Activated CD4-positive, alpha-beta T cell treated with anti-CD3 and anti-CD28 coated beads, Interleukin-10, Interleukin-2, amounts not matched to agents 100 ng/mL and 50 ng/mL, durations not matched to agents 16 hours and 8 hours (primary cell): Measurements from ENCODE around the gene SSH3.
A peak's percentile ranks its signal among the peaks of the same experiment; 100 is the strongest.

Experiments
- DNase-seq: peaks from one replicate; pipeline ENCODE4 v3.0.0-alpha.2; 2020

Gene SSH3

DNA sequence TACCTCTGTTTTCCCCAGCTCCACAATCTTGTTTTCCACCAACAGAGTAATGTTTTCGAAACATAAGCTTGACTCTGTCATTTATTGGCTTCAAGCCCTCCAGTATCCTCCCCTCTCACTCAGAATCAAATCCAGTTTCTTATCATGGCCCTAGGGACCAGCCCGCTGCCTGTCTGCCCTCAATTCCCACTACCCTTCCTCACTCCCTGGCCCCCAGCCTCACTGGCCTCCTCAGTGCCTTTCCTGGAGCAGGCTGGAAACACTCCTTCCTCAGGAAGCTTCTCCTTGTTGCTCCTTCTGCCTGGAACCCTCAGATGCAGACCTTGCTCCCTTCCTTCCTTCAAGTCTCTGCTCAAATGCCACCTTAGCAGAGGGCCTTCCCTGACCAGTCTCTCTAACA lies 46.1 kb downstream of the SSH3 start:
- DNase-seq = no peak

DNA sequence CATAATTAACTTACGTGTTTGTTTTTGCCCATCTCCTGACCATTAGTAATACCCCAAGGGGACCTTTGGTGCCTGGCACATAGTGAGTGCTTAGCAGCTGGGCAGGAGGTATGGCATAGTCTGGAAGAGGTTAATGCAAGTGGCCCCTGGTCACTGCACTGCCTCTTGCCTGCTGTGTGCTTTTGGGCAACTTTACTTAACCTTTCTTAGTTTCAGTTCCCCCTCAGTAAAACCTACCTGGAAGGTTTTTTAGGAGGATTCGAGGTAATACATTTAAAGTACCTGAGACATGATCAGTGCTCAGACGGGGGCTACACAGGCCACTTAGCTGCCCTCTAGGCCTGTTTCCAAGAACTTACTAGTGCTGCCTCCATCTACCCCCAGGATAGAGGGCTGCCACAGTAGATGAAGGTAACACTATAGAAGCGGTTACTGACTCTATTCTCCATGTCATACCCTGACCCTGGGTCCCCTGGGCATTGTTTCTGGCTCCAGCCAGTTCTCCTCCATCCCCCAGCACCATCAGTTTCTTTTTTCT lies 46.7 kb downstream of the SSH3 start:
- no peak for DNase-seq

DNA sequence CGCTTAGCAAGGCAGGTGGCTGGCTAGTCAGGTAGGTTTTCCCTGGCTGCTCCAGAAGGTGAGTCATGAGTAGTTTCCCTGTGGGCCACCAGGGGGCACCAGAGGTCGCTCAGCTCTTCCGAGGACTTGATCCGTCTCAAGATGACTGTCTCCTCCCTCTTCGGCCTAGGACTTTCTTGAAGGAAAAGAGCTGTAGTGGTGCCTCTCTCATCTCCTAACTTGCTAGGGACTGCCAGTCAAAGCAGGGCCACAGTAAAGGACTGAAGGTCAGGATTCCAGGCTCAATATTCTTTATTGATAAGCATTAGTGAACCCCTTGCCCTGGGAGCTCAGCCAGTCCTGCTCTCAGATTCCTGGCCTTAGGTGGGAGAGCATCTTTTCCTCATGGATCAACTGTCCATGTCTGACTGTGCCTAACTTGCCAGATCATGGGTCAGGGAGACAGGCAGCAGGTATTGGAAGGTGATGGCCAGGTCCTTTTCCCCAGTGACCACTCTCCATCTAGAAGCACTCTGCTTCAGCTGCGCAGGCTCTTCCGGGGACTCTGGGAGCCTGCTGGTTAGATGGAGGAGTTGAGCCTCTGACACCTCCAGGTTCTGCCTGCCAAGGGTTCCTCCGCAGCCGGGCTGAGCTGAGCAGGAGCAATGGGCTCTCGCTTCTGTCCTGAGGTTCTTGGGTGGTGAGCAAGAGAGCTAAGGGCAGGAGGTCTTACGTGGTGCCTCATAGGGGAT lies 48.1 kb downstream of the SSH3 start:
- peak; percentile 74 for DNase-seq

DNA sequence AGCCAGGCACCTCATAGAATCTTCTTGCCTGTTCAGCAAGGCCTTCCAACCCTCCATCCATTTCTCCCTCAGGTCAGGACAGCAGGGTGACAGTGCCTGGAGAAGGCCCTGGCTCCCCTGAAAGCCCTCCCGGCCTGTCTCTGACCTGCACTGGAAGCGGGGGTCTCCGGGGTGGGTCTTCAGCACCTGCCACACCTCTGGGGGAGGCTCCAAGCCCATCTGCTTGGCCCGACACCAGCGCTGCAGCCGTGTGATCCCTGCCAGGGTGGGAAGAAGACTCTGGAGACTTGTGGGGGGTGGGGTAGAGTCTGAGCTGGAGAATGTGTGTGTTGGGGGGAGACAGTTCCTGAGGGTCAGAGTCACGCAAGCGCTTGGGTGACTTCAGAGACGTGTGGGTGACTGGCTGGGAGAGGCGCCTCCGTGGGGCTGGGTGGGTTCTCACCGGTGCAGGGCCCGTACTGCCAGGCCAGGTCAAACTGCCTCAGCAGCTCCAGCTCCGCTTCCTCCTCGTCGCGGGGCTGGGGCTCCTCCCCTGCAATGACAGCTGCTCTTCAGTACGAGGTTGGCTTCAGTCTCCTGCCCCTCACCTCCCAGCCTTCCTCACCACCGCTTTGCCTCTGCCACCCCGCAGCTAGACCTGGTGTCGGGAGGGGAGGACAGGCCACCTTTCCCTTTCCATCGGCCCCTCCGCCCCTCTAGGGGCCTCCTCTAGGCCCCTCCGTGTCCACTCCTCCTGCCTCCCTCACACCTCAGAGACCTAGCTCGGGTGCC lies 49.4 kb downstream of the SSH3 start:
- DNase-seq = peak; percentile 52

- peak; percentile 97 for DNase-seq
These were observed 50.2 kb downstream of the SSH3 start, which contains the start of gene POLD4 for GRCh38 chr11:67353317-67354074. POLD4 (minus strand) TSS chr11:67353546; CDS start chr11:67353399, 147 bp downstream.

DNA sequence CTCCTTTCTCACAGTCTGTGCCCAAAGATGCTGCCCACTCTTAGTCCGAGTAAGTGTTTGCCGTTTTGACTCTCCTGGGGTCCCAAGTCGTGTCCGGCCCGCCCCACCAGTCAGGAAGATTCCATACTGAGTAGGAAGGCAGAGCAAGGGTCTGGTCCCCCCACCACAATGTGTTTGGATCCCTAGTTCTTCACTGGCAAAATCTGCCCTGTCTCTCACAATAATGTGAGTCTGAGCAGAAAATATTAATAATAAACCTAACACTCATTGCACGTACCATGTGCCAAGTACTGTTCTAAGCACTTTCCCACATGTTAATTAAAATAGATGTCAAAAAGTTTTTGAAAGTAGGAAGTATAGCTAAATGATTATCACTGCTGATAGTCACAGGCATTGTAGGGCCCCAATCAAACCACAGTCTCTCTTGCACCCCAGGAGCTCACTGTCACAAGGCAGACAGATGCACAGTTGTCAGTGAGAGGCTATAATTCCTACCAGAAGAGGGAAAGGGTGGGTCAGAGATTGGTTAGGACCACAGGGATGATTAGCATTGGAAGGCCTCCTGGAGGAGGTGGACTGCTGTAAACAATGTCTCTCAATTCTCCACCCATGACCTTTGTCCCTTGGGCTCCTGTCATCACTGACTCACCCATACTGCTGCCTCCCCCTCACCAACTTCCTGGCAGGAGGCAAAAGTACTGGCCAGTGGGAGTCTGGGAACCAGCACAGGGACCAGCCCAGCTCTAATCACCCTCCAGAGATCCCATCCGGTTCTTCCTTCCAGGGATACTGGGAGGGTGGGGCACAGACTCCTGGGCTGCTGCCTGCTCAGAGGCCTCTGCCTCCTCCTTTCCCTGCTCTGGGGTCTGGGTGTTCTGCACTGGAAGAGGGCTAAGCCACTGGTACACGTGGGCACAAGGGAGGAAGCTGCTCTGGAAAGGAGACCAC lies 51.0 kb downstream of the SSH3 start:
- no peak for DNase-seq

DNA sequence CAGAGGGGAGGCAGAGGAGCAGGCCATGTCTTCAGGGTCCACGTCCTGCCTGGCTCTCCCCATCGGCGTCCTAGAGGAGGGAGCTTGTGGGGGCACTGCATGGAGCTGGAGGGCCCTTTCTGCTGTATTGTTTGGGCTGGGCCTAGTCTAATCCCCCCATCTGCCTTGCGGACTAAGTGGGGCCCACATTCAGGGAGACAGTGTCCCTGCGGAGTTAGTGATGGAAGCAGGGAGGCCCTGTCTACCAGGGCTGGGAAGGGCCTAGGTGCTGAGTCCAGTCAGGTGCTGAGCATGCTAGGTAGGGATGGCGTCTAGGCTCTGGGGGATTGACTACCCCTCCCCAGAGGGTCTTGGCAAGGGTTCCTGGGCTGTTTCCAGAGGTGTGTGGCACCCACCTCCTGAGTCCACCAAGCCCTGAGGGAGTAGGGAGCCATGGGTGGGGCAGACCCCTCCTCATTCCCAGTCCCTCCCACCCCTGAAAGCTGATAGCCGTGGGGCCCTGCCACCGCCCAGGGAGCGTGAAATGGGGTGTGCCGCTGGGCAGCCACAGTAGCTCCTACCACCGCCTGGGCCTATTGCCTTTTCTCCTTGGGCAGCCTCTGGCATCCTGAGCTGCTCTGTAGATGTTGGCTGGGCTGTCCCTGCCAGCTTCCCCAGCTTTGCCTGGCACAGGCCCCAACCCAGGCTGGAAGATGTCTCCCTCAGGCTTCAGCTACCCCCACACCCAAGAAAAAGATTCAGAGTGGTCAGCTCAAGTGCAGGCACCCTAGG lies 51.9 kb downstream of the SSH3 start:
- DNase-seq = no peak

DNA sequence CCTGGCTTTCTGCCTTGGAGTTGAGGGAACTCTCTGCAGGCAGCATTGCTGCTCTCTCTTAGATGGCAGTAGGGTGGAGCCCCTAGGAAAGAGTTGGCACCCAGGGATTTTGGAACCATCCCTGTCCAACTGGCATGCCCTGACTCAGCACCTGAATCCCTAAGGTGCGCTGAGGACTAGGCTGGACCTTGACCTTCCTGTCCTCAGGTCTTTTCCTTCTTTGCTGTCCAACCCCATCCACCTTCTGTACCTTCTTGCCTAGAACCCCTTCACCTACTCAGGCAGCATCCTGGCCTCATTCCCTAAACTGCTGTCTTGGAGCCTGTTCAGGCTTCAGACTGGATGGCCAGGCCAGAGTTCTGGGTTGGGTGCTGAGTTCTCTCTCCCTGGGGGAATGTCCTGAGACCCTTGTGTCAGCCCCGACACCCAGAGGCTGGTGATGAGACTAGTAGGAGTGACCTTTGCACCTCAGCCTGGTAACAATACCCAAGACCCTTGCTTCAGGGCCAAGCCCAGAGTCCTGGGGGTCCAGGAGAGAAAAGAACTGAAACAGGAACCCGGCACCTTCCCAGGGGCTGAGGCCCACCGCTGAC lies 52.6 kb downstream of the SSH3 start:
- DNase-seq = no peak

- DNase-seq = no peak
These were observed 53.1 kb downstream of the SSH3 start for GRCh38 chr11:67356387-67356863.

GRCh38 chr11:67356864-67357561 lies 53.7 kb downstream of the SSH3 start:
- DNase-seq = peak; percentile 83

GRCh38 chr11:67357831-67358670 lies 54.7 kb downstream of the SSH3 start:
- no peak for DNase-seq
